ENCODE data around the gene RBM47. TPM values are rescaled to one million over a fixed set of nuclear protein-coding genes. Genes with fewer than 3 reads are reported as not detected.

Gene RBM47
- total and polyA plus RNA-seq, 2 experiments from 2014 or later, result 35.6 to 139 TPM

GRCh38 chr4:40375620-40376019 is 254.0 kb downstream of the RBM47 start:
- peaks cover 1% of the 10 kb centered on the region for H3K27me3 Mint-ChIP-seq (ENCODE audit: insufficient read depth, low read depth, poor library complexity)
- H3K4me1 ChIP-seq (ENCODE audit: insufficient read depth), result no peaks in the 10 kb centered on the region

More at GRCh38 chr4:40375620-40376019, 254.0 kb downstream of the RBM47 start:
- Histone ChIP-seq H3K36me3 (ENCODE audit: insufficient read depth) (no peaks in the 10 kb centered on the region), H3K4me3 (no peak overlapping the region), H2AFZ (0 out of 2 replicates have a peak overlapping the region, but pooled peaks have one; percentile 80), H4K20me1 (replicated peaks; ENCODE audit: insufficient read depth) (no peaks in the 10 kb centered on the region), H3K27ac (ENCODE audit: low read depth) (no peak overlapping the region), H3F3A (replicated peaks; ENCODE audit: low read depth) (no peaks in the 10 kb centered on the region), H3K79me2 (replicated peaks; ENCODE audit: insufficient read depth) (no peaks in the 10 kb centered on the region), H3K4me2 (no peak overlapping the region), H3K9me2 (ENCODE audit: insufficient read depth) (peaks cover 2% of the 10 kb centered on the region; the same call in 1 of the 2 replicates), H3K27me3 (ENCODE audit: insufficient read depth) (no peaks in the 10 kb centered on the region)
- DNase-seq (ENCODE audit: low spot score), result no peak
- no peak overlapping the region for H3K4me3 Mint-ChIP-seq
- H3K9me3 Mint-ChIP-seq, result no peaks in the 10 kb centered on the region
- H3K4me1 Mint-ChIP-seq, result peaks cover 8% of the 10 kb centered on the region; the same call in 2 of the 3 replicates
- H3K27ac Mint-ChIP-seq, result no peak overlapping the region
- ATAC-seq, result no peak
- TF ChIP-seq CTCF (conservative IDR thresholded peaks at IDR 0.05; ENCODE audit: low read depth in 2 of 2) (no peak), REST (IDR thresholded peaks at IDR 0.05; ENCODE audit: unreplicated experiment) (no peak), NANOG (IDR thresholded peaks at IDR 0.05; ENCODE audit: borderline replicate concordance) (no peak), POLR2AphosphoS5 (IDR thresholded peaks at IDR 0.05; ENCODE audit: low read depth) (no peak), ETS1 (IDR thresholded peaks at IDR 0.05) (no peak), STAT1 (IDR thresholded peaks at IDR 0.05; ENCODE audit: unreplicated experiment) (no peak), CREB1 (CRISPR knock-in tag; IDR thresholded peaks at IDR 0.05; ENCODE audit: low read depth) (no peak), JUNB (IDR thresholded peaks at IDR 0.05; ENCODE audit: unreplicated experiment) (no peak)
- no peaks in the 10 kb centered on the region for H3K36me3 Mint-ChIP-seq (ENCODE audit: low read depth)

Measured in GM23338 (cell line).